GM23338 (cell line): ENCODE results near the gene TMEM250.

ENCODE experiments used
- CREB1 ChIP-seq: fragments of 250-450 bp; sonication (Bioruptor Pico); IDR thresholded peaks from 2 replicates; pipeline ENCODE4 v1.5.0; 2020; ENCODE audit warnings: low read depth, mild to moderate bottlenecking, moderate library complexity
- CTCF ChIP-seq, 2 experiments: fragments of 200-600 bp in 1 of 2; sonication (generic) in 1 of 2; conservative IDR thresholded peaks; 2 replicates each; pipeline versions ENCODE4 v1.5.1 to v1.6.1; 2016 to 2017; ENCODE audit warnings: antibody characterized with exemption in 2 of 2, low read depth in 2 of 2, mild to moderate bottlenecking in 2 of 2, moderate library complexity in 1 of 2
- EZH2 ChIP-seq: fragments of 200-600 bp; sonication (generic); IDR thresholded peaks from one replicate; pipeline ENCODE4 v1.8.0; 2017; ENCODE audit warnings: antibody characterized with exemption, mild to moderate bottlenecking, low read depth; ENCODE audit not compliant: unreplicated experiment
- EZH2phosphoT487 ChIP-seq: fragments of 200-600 bp; sonication (generic); IDR thresholded peaks from one replicate; pipeline ENCODE4 v1.8.1; 2018; ENCODE audit warnings: antibody characterized with exemption; ENCODE audit not compliant: unreplicated experiment
- JUNB ChIP-seq: IDR thresholded peaks from one replicate; pipeline ENCODE4 v1.6.1; 2016; ENCODE audit warnings: antibody characterized with exemption; ENCODE audit not compliant: unreplicated experiment
- NANOG ChIP-seq: IDR thresholded peaks from 2 replicates; pipeline ENCODE4 v1.6.1; 2016; ENCODE audit warnings: antibody characterized with exemption, borderline replicate concordance
- POLR2AphosphoS5 ChIP-seq: IDR thresholded peaks from 2 replicates; pipeline ENCODE4 v1.6.1; 2016; ENCODE audit warnings: antibody characterized with exemption, low read depth
- ZNF114 ChIP-seq: fragments of 250-450 bp; sonication (Bioruptor Pico); IDR thresholded peaks from 2 replicates; pipeline ENCODE4 v1.5.0; 2020; ENCODE audit warnings: mild to moderate bottlenecking, moderate library complexity

- TF ChIP-seq CTCF (conservative IDR thresholded peaks at IDR 0.05; ENCODE audit: low read depth in 2 of 2) (no peak), EZH2phosphoT487 (no peak), POLR2AphosphoS5 (no peak), CREB1 (CRISPR knock-in tag) (no peak), EZH2 (no peak), JUNB (no peak), NANOG (no peak), ZNF114 (no peak)
These were observed 22.1 kb downstream of the TMEM250 start for GRCh38 chr9:136096505-136097001.
